Measurements from ENCODE around the gene PLPP4. TPM values are rescaled to one million over a fixed set of nuclear protein-coding genes. Genes with fewer than 3 reads are reported as not detected.

PLPP4 gene
- total RNA-seq, 1 donor from 2014 or later, result 0.60 TPM

DNA sequence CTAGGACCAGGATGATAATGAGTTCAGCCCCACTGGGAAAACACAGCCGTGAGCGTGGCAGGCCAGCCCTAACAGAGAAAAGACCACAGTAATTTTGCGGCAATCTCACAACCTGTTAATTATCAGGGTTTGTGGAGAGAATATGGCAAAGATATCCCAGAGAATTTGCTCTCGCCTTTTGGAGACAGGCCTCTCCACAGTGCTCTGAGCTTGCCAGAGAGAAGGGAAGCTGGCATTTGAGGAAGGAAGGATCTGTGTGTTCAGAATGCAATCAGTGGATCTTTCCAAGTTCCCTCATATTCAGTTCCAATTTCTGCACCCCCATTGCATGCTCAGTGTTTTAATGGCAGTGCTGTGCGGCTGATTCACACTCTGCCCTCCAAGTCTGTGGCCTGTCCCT lies 60.2 kb downstream of the PLPP4 start:
- no peak for DNase-seq (ENCODE audit: low spot score)

DNA sequence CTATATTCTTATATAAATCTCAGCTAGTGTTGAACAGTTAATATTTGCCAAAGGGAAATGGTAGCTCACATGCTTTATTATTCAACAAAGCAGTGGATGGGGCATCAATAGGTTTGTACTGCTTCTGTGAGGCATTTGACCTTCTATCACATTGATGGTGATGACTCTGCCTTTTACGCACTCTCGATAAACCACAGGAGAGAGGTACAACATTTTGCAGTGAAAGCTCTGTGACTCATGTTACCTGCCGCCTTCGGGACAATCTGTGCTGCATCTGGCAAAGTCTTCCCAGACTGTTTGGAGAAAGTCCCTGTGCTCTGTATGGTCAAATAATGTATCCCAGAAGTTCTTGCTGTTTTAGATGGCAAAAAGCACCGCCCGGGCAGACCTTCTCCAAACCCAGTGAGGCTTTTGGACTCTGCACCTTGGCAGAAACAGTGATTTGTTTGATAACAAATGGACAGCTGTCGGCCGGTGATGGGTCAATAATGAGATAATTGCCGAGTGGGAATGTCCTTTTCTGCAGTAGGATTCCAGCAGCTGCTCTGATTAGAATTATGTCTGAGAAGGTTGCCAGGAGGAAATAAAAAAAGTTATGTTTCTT lies 61.0 kb downstream of the PLPP4 start:
- DNase-seq (ENCODE audit: low spot score), result no peak

DNA sequence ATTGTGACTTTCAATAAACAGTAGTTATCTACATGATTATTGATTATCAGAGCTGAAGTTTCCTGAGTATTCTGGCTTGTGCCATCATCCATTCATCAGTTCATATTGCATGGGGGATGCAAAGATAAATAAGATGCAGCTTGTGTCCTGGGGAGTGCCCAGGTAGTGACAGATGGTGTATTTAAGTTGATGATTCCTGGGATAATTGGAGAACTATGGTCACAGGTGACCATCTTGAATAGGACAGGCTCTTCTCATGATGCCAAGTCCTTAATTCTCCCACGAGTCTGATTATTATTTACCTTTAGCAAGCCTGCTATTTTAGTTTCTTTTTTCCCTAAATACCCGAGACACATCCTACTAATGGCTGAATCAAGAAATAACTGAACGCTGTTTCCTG lies 64.9 kb downstream of the PLPP4 start:
- DNase-seq (ENCODE audit: low spot score), result no peak

DNA sequence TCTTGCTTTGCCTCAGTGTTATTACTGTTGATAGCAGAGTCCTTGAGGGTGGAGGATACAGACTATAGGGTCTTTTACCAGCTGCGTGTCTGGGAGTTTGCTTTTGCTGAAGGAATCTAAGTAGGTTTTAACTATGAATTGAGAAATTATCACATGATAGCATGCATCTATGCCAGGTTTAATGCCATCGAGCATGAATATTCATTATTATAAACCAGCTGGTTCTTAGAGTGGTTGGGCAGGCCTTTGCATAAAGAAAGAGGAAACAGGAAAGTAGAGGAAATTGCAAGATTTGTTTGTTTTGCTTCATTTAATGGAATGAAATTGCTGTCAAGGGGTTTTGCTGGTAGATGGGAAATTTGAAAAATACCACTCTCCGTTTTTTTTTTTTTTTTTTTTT lies 70.7 kb downstream of the PLPP4 start:
- no peak for DNase-seq (ENCODE audit: low spot score)

DNA sequence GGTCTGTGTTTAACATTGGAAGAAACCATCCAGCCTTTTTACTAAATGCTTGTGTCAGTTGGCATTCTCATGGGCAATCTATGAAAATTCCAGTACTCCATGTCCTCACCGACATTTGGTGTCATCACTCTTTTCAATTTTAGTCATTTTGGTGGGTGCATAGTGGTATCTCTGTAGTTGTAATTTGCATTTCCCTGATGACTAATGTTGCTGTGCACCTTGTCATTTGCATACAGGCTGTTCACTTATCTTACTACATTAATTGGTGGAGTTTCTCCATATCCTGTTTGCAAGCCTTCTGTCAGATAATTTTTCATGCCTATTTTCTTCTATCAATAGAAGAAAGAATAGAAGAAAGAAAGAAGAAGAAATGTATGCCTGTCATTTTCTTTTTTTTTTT lies 73.7 kb downstream of the PLPP4 start:
- no peak for DNase-seq (ENCODE audit: low spot score)

DNA sequence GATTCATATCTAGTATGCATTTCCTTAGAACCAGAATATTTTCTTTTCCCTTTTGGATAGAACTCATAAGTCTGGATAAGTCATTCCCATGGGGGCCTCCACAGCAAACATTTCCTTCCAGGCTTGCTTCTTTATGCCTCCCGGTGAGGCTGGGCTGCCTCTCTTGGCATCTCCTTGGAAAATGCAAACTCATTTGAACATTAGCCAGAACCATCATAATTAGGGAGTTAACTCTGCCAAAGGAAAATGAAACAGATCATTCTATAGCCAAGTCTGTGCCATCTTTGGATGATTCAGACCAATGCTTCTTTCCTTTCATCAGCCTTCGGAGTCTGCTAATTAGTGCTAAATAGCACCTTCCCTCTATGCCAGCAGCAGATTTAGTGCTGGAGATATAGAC lies 81.1 kb downstream of the PLPP4 start:
- DNase-seq (ENCODE audit: low spot score), result no peak

DNA sequence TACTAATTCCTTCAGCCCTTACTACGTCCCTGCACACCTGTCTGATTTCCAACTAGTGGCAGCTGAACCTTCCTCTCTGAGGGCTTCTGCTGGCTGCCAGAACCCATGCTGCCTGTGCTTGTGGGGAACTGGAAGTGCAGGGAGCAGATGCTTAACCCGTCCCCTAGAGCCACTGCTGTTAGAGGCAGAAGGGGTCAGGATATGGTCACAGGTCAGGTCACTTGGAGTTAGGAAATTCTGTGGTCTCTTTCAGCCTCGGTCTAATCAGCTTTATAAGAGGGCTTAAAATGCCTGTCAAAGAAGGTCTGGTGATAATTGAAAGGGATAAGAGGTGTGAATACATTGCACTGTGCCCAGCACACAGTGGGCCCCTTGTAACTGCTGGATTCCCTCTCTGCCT lies 82.0 kb downstream of the PLPP4 start:
- no peak for DNase-seq (ENCODE audit: low spot score)

DNA sequence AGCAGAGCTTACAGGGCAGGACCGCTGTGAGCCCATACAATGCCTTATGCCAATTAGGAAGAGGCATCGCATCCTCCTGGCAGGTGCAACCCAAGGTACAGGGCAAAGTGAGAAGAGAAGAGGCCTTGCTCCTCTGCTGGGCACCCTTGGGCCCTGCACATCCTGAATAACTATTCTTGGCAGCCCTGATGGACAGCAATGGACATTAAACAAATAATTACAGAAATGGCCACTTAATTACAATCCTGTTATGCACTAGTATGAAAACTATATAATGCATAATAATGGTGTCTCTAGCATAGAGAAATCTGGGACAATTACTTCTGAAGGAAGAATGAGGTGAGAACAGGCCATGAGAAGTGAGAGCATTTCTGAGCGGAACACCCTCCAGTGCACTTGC lies 83.5 kb downstream of the PLPP4 start:
- DNase-seq (ENCODE audit: low spot score), result no peak

DNA sequence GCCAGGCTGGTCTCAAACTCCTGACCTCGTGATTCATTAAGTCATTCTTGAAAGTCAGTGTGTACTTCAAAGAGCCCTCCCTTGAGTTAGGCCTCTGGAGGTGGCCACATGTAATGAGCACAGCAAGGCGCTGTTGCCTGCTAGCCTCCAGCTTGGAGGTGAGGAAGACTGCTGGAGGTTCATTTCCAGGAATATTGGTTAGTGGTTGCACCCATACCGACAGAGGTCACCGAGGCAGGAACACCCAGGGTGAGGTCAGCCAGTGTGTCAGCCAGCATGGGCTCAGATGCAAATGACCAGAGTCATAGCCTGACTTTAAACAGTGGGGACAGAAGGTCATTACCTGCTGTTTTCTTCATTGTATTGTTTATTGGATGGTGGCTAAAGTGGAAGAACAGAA lies 85.0 kb downstream of the PLPP4 start:
- no peak for DNase-seq (ENCODE audit: low spot score)

DNA sequence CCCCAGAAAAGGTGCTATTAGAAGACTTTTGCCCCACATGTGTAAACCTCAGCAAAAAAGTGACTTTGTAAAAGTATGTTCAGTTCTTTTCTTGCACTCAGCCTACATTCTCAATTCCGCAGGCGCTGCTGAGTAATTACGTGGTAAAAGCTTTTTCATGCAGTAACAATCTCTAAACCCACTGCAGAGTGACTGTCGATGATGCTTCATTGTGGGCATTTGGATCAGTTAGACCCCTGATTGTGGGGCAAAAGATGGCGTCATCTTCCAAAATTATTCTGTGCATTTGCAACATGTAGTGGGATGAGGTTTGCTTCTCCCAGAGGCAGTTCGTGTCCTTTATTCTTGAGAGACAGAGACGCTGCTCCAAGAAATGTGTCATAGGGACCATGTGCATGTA lies 85.6 kb downstream of the PLPP4 start:
- DNase-seq (ENCODE audit: low spot score), result no peak

DNA sequence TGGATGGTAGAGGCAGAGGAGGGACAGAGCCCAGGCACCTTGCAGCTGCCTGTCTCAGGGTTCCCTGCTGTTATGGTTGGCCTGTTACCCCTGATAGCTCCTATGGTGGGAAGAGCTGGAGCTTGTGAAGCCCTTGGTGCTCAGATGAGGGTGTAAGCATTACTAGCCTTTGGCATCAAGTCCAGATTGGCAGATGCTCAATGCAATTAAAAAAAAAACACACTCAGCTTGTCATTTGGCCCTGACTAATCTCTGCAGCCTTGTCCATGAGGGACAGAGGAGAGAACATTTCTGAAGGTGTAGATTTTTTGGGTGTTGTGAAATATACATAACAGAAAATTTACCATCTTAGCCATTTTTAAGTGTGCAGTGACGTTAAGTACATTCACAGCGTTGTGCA lies 86.3 kb downstream of the PLPP4 start:
- DNase-seq (ENCODE audit: low spot score), result no peak

DNA sequence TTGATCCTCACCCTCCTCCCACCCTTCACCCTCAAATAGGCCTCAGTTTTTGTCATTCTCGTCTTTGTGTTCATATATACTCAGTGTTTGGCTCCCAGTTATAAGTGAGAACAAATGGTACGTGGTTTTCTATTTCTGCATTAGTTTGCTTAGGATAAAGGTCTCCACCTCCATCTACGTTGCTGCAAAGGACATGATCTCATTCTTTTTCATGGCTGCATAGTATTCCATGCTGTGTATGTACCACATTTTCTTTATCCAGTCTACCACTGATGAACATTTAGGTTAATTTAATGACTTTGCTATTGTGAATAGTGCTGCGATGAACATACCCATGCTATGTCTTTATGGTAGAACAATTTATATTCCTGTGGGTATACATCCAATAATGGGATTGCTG lies 91.2 kb downstream of the PLPP4 start:
- DNase-seq (ENCODE audit: low spot score), result no peak

DNA sequence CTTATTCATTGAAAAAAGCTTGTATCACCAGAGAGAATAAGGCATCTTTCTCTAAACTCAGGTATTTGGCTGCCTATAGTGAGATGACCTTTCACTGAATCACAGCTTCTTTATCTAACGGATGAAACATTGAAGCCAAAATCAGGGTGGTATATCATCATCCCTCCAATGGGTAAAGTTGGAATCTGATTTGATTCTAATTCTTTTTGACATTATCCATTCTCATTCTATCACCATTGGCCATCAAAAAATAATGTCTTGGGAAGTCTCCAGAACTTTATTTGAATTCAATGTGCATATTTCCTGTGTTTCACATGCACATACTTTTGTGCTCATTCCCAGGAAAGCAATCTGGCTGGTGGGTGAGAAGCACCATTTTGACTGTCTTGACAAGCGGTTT lies 95.2 kb downstream of the PLPP4 start:
- DNase-seq (ENCODE audit: low spot score), result no peak

DNA sequence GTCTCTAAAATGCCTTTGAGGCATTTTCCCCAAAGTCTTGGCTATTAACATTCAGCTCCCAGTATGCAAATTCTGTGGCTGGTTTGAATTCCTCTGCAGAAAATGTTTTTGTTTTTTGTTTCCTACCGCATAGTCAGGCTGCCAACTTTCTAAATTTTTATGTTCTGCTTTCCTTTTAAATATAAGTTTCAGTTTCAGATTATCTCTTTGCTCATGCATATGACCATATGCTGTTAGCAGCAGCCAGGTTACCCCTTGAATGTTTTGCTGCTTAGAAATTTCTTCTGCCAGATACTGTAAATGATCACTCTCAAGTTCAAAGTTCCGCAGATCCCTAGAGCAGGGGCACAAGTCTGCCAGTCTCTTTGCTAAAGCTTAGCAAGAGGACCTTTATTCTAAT lies 96.9 kb downstream of the PLPP4 start:
- no peak for DNase-seq (ENCODE audit: low spot score)

DNA sequence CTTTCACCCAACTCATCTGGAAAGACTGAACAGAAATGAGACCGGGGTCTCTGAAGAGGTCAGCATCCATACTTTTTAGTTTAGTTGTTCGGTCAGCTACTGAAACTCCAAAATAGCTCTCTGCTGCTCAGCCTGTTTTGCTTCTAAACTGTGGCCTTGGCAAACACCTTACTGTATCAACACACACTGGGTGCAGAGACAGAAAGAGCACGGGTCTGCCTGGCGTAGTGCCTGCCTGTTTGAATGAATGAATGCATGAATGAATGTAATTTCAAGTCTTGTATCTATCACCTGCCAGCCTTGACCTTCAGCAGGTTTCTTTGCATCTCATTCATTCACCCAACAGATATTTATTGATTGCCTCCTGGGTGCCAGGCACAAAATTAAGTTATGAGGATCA lies 98.4 kb downstream of the PLPP4 start:
- DNase-seq (ENCODE audit: low spot score), result peak; percentile 39

DNA sequence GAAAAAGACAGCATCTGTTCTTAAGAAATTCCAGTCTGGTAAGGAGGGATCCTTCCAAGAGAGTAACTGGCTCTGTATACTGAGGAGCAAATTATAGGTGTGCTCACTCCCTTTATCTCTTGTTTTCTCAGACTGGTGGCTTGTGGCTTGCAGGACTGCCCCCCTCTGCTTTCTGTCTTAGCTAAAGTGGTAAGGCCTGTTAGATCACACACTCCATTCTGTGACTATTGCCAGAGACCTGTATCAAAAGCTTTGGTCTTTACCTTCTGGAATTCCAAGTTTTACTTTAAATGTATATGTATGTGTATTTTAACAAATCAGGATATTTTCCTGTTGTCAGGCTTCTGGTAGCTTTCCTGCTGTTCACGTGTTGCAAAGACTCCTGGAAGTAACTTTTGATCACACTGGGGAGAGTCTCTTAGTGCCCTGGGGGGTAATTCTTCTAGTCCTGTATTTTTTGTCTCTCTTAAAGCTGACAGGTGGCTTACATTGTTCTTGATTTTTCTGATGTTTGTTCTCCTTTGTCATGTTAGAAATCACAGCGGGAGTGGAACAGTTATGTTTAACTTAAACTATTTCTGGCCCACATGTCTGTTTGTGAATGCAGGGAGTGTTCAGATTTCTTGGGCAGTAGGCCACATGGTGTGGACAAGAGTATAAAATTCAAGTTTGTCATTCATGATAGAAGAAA lies 99.0 kb downstream of the PLPP4 start:
- DNase-seq (ENCODE audit: low spot score), result no peak

DNA sequence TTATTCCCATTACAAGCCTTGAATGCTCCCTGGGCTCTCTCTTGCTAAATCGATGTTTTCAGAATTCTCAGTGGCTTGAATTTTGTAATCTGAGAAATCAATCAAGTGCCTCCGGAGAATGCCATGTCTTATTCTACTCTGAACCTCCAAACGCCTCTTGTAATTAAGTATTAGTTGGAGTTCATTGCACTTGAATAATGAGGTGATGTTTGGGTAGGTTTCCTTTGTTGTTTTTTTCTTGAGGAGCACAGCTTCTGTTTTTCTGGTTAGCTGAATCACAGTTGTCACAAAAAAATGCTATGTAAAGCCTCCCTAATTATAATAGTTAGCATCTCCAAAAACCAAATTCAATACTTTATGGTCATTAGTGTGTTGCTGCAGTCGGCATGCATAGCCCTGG lies 100.3 kb downstream of the PLPP4 start:
- DNase-seq (ENCODE audit: low spot score), result no peak

DNA sequence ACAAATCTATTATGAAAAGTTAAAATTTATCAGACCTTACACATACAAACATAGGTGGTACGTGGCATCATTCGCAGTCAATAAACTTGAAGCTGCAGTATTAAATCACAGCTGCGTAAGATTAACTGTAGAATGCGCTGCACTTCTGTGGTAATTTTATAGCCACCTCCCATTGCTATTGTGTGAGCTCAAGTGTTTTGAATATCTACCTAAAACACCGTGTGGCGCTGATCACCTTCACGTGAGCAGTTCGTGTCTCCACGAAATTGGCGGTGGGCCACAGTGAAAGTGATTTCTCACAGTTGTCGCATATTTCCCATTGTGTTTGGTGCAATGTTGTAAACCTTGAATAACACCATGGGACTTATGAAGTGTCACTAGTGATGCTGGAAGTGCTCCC lies 102.8 kb downstream of the PLPP4 start:
- DNase-seq (ENCODE audit: low spot score), result no peak

DNA sequence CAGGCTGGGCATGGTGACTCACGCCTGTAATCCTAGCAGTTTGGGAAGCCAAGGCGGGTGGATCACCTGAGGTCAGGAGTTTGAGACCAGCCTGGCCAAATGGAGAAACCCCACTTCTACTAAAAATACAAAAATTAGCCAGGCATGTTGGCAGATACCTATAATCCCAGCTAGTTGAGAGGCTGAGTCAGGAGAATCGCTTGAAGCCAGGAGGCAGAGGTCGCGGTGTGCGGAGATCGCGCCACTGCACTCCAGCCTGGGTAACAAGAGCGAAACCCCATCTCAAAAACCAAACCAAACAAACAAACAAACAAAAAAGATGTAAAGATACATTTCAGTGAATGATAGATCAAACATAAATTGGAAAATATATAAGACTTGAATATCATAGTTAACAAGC lies 105.9 kb downstream of the PLPP4 start:
- DNase-seq (ENCODE audit: low spot score), result no peak

DNA sequence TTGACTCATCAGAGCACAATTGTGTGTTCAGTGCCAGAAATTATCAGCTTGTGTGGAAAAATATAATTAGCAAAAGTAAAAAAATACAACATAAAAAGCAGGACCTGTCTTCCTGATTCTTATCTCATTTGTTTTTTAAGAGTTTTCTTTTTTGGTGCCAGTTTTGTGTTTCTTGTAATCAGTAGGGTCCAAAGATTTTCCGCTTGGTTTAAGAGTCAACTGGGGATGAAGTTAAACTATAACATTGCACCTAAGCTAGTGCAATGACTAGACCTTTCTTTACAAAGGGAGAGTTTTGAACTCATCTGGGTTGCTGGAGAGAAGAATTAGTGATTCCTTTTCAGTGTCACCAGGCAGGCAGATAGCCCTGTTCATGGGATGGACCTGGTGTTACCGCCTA lies 113.4 kb downstream of the PLPP4 start:
- no peak for DNase-seq (ENCODE audit: low spot score)

DNA sequence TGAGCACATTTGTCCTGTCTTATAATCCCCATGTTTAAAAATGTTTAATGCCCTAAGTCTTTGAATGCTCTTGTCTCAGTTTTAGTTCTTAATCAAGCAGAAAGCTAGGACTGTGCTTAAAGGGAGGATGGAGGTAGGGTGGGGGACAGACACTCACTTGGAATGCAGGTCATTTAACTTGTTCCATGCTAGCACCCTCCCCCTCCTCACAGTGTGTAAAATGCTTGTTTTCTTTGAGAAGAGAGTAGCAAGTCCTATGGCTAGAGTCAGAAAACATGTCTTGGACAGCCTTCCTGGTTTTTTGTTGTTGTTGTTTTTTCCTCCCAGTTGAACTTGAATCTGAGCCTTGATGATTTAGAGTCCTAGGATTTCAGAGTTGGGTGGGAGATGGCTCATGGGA lies 114.2 kb downstream of the PLPP4 start:
- no peak for DNase-seq (ENCODE audit: low spot score)

DNA sequence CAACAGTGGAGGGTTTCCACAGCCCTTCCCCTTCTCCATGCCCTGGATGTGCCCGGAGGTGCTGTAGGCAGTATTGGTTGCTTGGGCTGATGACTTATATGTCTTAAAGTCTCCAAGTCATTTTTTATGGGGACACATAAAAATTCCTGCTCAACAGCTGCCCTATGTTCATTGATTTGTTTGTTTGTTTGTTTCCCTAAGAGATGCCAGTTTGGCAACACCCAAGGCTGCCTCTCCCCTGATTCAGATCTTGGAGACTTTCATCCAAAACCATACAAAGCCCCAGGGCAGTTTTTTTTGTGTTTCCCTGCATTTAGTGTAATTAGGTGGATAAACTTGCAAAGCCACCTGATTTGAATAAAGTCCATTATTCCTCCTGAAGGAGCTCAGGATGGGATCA lies 115.3 kb downstream of the PLPP4 start:
- no peak for DNase-seq (ENCODE audit: low spot score)

DNA sequence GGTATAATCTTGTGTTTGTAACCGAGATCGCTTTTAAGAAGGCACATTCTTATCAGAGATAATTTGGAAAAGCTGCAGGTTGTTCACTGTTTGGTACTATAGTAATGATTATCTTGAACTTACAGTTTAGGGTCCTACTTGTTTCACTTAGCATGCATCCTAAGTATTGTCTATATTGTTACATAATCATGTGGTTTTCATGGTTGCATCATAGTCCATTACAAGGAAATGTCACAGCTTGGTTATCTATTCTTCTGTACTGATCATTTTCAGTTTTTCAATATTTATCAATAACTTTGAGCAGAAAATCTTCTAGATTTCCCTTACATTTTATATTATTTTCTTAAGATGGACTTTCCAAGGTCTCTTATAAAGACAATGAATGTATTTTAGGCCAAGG lies 116.3 kb downstream of the PLPP4 start:
- no peak for DNase-seq (ENCODE audit: low spot score)

DNA sequence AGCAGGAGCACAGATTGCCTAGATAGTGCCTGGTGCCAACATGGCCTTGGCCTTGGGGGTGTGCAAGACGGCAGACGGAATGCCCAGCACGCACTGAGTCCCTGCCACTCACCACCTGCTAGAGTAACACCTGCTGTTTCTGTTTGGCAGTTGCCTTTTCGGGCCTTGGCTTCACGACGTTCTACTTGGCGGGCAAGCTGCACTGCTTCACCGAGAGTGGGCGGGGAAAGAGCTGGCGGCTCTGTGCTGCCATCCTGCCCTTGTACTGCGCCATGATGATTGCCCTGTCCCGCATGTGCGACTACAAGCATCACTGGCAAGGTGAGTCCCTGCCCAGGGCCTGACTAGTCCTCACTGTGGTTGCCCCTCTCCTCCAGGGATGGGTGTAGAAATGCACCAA lies 118.0 kb downstream of the PLPP4 start:
- DNase-seq (ENCODE audit: low spot score), result no peak
